IMR-90 (cell line): ENCODE measurements around the gene UBXN11. TPM values are rescaled to one million over a fixed set of nuclear protein-coding genes. Genes with fewer than 3 reads are reported as not detected.

Experiments used
- ATAC-seq: fragments of 200-7000 bp; cut with Tn5 transposase; 2 replicates; pipeline ENCODE4 v1.9.1; 2020; ENCODE audit warnings: low read depth, mild to moderate bottlenecking, moderate library complexity
- BruUV-seq: library from RNA; stranded (reverse); fragments of 400-500 nt; replicated peaks from 2 replicates; lab custom pipeline; 2021; lab: Mats Ljungman, UMichigan
- CTCF ChIA-PET: fragments of 300-600 bp; formaldehyde crosslinking; extraction: SDS; loops from one replicate; lab custom pipeline; 2021; ENCODE audit warnings: antibody characterized with exemption; lab: Yijun Ruan, JAX
- POLR2A ChIA-PET: fragments of 300-600 bp; sonication (Branson Sonifier 250); formaldehyde crosslinking; loops from one replicate; lab custom pipeline; 2022; ENCODE audit warnings: antibody characterized with exemption; ENCODE audit not compliant: unreplicated experiment; lab: Charles Lee
- DNase-seq: peaks from one replicate; pipeline ENCODE4 v3.0.0; 2013
- H2AFZ ChIP-seq: replicated peaks from 2 replicates; pipeline ENCODE3; 2013; ENCODE audit warnings: low read length, mild to moderate bottlenecking; ENCODE audit not compliant: poor library complexity
- H2AK5ac ChIP-seq: 2 replicates; pipeline ENCODE4 v1.6.1; 2013; ENCODE audit warnings: low read depth, low read length, inconsistent platforms
- H2AK9ac ChIP-seq: replicated peaks from 2 replicates; pipeline ENCODE3; 2013; ENCODE audit warnings: mild to moderate bottlenecking, low read depth, low read length, moderate library complexity; ENCODE audit not compliant: poor library complexity
- H2BK120ac ChIP-seq: 2 replicates; pipeline ENCODE4 v1.6.1; 2013; ENCODE audit warnings: low read depth, low read length, inconsistent platforms
- H2BK15ac ChIP-seq: 3 replicates; pipeline ENCODE4 v1.6.1; 2013; ENCODE audit warnings: low read depth, low read length, inconsistent platforms
- H2BK20ac ChIP-seq: 2 replicates; pipeline ENCODE4 v1.6.1; 2013; ENCODE audit warnings: low read depth, mild to moderate bottlenecking, inconsistent platforms, low read length, moderate library complexity
- H2BK5ac ChIP-seq: 2 replicates; pipeline ENCODE4 v1.6.1; 2013; ENCODE audit warnings: mild to moderate bottlenecking, low read depth, low read length, inconsistent platforms; ENCODE audit not compliant: poor library complexity, severe bottlenecking
- H3K14ac ChIP-seq: replicated peaks from 2 replicates; pipeline ENCODE4 v1.6.1; 2013; ENCODE audit warnings: low read depth, low read length, inconsistent platforms
- H3K18ac ChIP-seq: 2 replicates; pipeline ENCODE4 v1.6.1; 2013; ENCODE audit warnings: low read depth, low read length, control low read depth
- H3K23ac ChIP-seq: 2 replicates; pipeline ENCODE4 v1.6.1; 2013; ENCODE audit warnings: low read depth, low read length, inconsistent platforms
- H3K27ac ChIP-seq: 2 replicates; pipeline ENCODE4 v1.5.1; 2013; ENCODE audit warnings: mild to moderate bottlenecking, control low read depth, low read length; ENCODE audit not compliant: insufficient read depth
- H3K27me3 ChIP-seq: 2 replicates; pipeline ENCODE4 v1.6.1; 2013; ENCODE audit warnings: low read length; ENCODE audit not compliant: control insufficient read depth, insufficient read depth
- H3K36me3 ChIP-seq: 2 replicates; pipeline ENCODE4 v1.6.1; 2013; ENCODE audit warnings: low read length, mixed read lengths; ENCODE audit not compliant: control insufficient read depth, insufficient read depth
- H3K4ac ChIP-seq: 2 replicates; pipeline ENCODE4 v1.6.1; 2013; ENCODE audit warnings: low read depth, low read length, inconsistent platforms
- H3K4me1 ChIP-seq: 2 replicates; pipeline ENCODE4 v1.6.1; 2013; ENCODE audit warnings: low read length, mixed read lengths; ENCODE audit not compliant: control insufficient read depth, insufficient read depth
- H3K4me2 ChIP-seq: 2 replicates; pipeline ENCODE4 v1.6.1; 2013; ENCODE audit warnings: low read depth, mild to moderate bottlenecking, control low read depth, low read length, moderate library complexity
- H3K4me3 ChIP-seq: 2 replicates; pipeline ENCODE4 v1.5.1; 2013; ENCODE audit warnings: low read depth, mild to moderate bottlenecking, control low read depth, low read length, moderate library complexity; ENCODE audit not compliant: insufficient read depth
- H3K56ac ChIP-seq: 2 replicates; pipeline ENCODE4 v1.6.1; 2013; ENCODE audit warnings: low read length, inconsistent platforms; ENCODE audit not compliant: insufficient read depth; ENCODE audit errors: extremely low read depth
- H3K79me1 ChIP-seq, 2 experiments: 2 replicates each; pipeline ENCODE4 v1.6.1; 2013; ENCODE audit warnings: low read length in 2 of 2, inconsistent platforms in 1 of 2, low read depth in 1 of 2
- H3K9ac ChIP-seq: 2 replicates; pipeline ENCODE4 v1.6.1; 2013; ENCODE audit warnings: low read depth, low read length, control low read depth
- H3K9me1 ChIP-seq: 2 replicates; pipeline ENCODE4 v1.6.1; 2013; ENCODE audit warnings: low read length, inconsistent platforms; ENCODE audit not compliant: insufficient read depth
- H3K9me3 ChIP-seq: 2 replicates; pipeline ENCODE4 v1.6.1; 2013; ENCODE audit warnings: low read length; ENCODE audit not compliant: control insufficient read depth, insufficient read depth
- H4K20me1 ChIP-seq: 2 replicates; pipeline ENCODE4 v1.6.1; 2013; ENCODE audit warnings: low read length, inconsistent platforms; ENCODE audit not compliant: insufficient read depth
- H4K5ac ChIP-seq: 2 replicates; pipeline ENCODE4 v1.6.1; 2013; ENCODE audit warnings: mild to moderate bottlenecking, low read depth, low read length, control low read depth
- H4K8ac ChIP-seq, 2 experiments: 2 replicates each; pipeline ENCODE4 v1.6.1; 2013; ENCODE audit warnings: low read depth in 2 of 2, low read length in 2 of 2, control low read depth in 1 of 2, inconsistent platforms in 1 of 2
- H4K91ac ChIP-seq: 2 replicates; pipeline ENCODE4 v1.6.1; 2013; ENCODE audit warnings: low read depth, low read length, inconsistent platforms; ENCODE audit not compliant: insufficient read depth
- FOS ChIP-seq: fragments of 150-350 bp; IDR thresholded peaks from 2 replicates; pipeline ENCODE4 v1.6.1; 2016; ENCODE audit warnings: low read depth, low read length
- MAZ ChIP-seq: IDR thresholded peaks from 2 replicates; pipeline ENCODE4 v1.6.1; 2012; ENCODE audit warnings: low read depth, mild to moderate bottlenecking, low read length, improper control_type of control experiment, moderate library complexity, borderline replicate concordance
- WGBS, 2 experiments: methylation state at CpG; one replicate each; pipeline versions ENCODE4 v1.1.5 to v1.1.7; 2013; ENCODE audit warnings: missing lambda C conversion rate in 2 of 2; ENCODE audit not compliant: insufficient read length in 1 of 2; ENCODE audit errors: extremely low coverage in 2 of 2; 5-methylcytosine and 5-hydroxymethylcytosine counted together
- dilution Hi-C: fragments of 300-500 bp; cut with HindIII; formaldehyde crosslinking; loops from one replicate; pipeline ENCODE4 v1.14.3; 2018; ENCODE audit warnings: low sequenced_read_pairs; ENCODE audit not compliant: unreplicated experiment
- in situ Hi-C: fragments of 300-500 bp; cut with MboI; formaldehyde crosslinking; loops from 3 replicates; pipeline ENCODE4 v1.14.3; 2019; ENCODE audit warnings: low sequenced_read_pairs, inconsistent platforms, mixed read lengths
- intact Hi-C: fragments of 100-400 bp; cut with micrococcal nuclease; formaldehyde crosslinking; loops from 2 replicates; pipeline ENCODE4 v1.10.0; 2022
- polyA plus RNA-seq, 3 experiments: library from polyadenylated mRNA; depleted of rRNA; stranded (reverse); fragments of >200 nt; gene quantifications; 2 replicates each; pipeline ENCODE4 v1.2.3, GENCODE V29; 2012; ENCODE audit warnings: low replicate concordance in 1 of 3
- total RNA-seq: library from RNA; depleted of rRNA; stranded (reverse); fragments of >200 nt; gene quantifications from 2 replicates; pipeline ENCODE4 v1.2.3, GENCODE V29; 2012

UBXN11 gene
- total and polyA plus RNA-seq, 2 of the 4 experiments (the other 2 are of a cell fraction): 5.2 to 17.0 TPM

GRCh38 chr1:26307363-26307781 is 936 bp upstream of the UBXN11 start:
- H2BK15ac ChIP-seq: no peak overlapping the region
- ATAC-seq (no peak), DNase-seq (no peak)
- H3K4ac ChIP-seq: no peak overlapping the region
- dilution Hi-C loops: no loop called here
- intact Hi-C loops: no loop called here
- WGBS, 2 experiments: no CpG with 5 or more reads among the region's 6 CpGs
- no TSS peak for BruUV-seq
- H2AK9ac ChIP-seq: no peak overlapping the region
- H3K9ac ChIP-seq: no peak overlapping the region
- no peak overlapping the region for H3K14ac ChIP-seq
- in situ Hi-C loops: no loop called here
- H3K9me3 ChIP-seq: no peaks in the 10 kb centered on the region
- H2BK120ac ChIP-seq: no peak overlapping the region
- no peaks in the 10 kb centered on the region for H4K20me1 ChIP-seq
- TF ChIP-seq MAZ (no peak), FOS (no peak)
- H3K4me3 ChIP-seq: no peak overlapping the region
- peaks cover 12% of the 10 kb centered on the region for H3K9me1 ChIP-seq
- no peak overlapping the region for H2AK5ac ChIP-seq
- H3K4me2 ChIP-seq: no peak overlapping the region
- H3K18ac ChIP-seq: no peak overlapping the region
- H3K56ac ChIP-seq: no peak overlapping the region
- no peak overlapping the region for H4K5ac ChIP-seq
- H3K27ac ChIP-seq: no peak overlapping the region
- no peaks in the 10 kb centered on the region for H3K36me3 ChIP-seq
- H4K8ac ChIP-seq: peak overlapping the region; percentile 92 to 97
- peaks cover 13% of the 10 kb centered on the region for H3K4me1 ChIP-seq
- ChIA-PET CTCF (no interaction called here), POLR2A (interaction anchor here (1.0 kb wide), 1 partner anchor 14 kb away, joined by 14 read pairs; no protein-coding TSS in a partner anchor)
- no peak overlapping the region for H2BK20ac ChIP-seq
- H2BK5ac ChIP-seq: no peak overlapping the region
- H3K27me3 ChIP-seq: no peaks in the 10 kb centered on the region
- H2AFZ ChIP-seq: no peak overlapping the region
- H3K23ac ChIP-seq: no peak overlapping the region
- H4K91ac ChIP-seq: no peak overlapping the region
- peaks cover 9 to 26% of the 10 kb centered on the region in 2 experiments; a peak in 3 of 4 replicates for H3K79me1 ChIP-seq
